Bronchial epithelial cell (primary cell): ENCODE data around the gene ZNF438. TPM values are rescaled to one million over a fixed set of nuclear protein-coding genes. Genes with fewer than 3 reads are reported as not detected.

Source experiments
- DNase-seq: peaks from one replicate; pipeline ENCODE4 v3.0.0-alpha.2; 2010; ENCODE audit warnings: low read depth
- FAIRE-seq: peaks from 2 replicates; lab custom pipeline; 2011; peaks lifted over from hg19 to GRCh38; lab: Jason Lieb, UNC
- H3K27me3 ChIP-seq: 2 replicates; pipeline ENCODE4 v1.5.1; 2011; ENCODE audit warnings: low read length; ENCODE audit not compliant: control insufficient read depth, insufficient read depth
- H3K36me3 ChIP-seq: 2 replicates; pipeline ENCODE4 v1.5.1; 2011; ENCODE audit warnings: low read length; ENCODE audit not compliant: control insufficient read depth, insufficient read depth
- H3K4me3 ChIP-seq: 2 replicates; pipeline ENCODE4 v1.5.1; 2011; ENCODE audit warnings: mild to moderate bottlenecking, low read depth, low read length, control low read depth
- total RNA-seq: library from RNA; depleted of rRNA; stranded (reverse); fragments of >200 nt; gene quantifications from 2 replicates; pipeline ENCODE4 v1.2.1, GENCODE V29; 2014
- TF ChIP-seq, protein P1 (sequence below): IDR thresholded peaks from 2 replicates; pipeline ENCODE4 v1.5.1; 2011; ENCODE audit warnings: mild to moderate bottlenecking, moderate library complexity, low read length, control low read depth, inconsistent platforms; ENCODE audit not compliant: insufficient read depth, severe bottlenecking

Gene ZNF438
- total RNA-seq, 1 donor from 2014 or later = 0.79 TPM

DNA sequence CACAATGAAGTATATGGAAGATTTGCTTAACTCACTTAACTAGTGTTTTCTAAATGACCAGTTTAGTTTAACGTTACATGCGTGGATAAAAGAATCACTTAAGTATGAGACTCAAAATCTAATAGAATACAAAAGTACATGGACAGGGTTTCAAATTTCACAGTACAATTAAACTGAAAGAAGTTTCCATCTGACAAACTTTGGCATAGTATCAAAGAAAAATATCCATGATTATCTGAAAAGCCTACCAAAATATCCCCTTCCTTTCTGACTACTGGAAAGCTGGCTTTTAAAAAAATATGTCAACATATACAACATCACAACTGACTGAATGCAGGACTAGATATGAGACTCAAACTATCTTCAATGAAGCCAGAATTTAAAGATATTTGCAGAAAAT is 164.8 kb downstream of the ZNF438 start:
- no peak for DNase-seq
- no peak for FAIRE-seq

DNA sequence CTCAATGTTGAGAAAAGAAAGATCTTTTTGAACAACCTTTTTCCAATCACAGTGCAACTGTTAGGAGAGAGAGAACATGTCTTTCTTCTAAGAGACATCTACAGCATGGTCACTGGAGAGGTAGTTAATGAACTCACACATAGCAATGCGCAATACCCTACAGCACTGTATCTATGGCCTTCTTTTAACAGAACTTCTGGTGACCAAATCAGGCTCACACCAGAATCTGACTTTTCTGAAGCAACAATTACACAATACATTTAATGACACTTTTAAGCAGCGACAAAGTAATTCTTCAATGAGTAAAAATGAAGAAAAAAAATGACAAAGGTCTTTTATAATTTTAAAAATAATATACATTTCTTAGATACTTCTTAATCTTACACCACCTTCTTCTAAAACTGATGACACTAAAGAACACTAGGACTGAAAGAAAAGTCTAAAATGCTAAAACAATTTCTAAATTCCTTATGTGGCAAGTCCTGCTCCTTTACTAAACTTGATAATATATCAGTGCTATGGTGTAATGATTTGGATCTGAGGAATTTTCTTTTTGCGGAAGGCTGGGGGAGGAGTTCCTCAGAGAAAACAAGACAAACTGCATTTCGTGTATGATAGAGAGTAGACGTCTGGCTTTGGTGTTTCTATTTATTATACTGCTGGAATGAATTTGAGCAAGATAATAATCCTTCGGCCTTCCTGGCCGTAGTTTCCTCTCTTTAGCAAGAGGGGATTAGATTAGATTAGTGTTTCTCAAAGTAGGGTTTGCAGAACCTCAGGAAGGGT is 166.3 kb downstream of the ZNF438 start:
- H3K36me3 ChIP-seq = no peaks in the 10 kb centered on the region
- FAIRE-seq (no peak), DNase-seq (peak; percentile 7)
- H3K27me3 ChIP-seq = no peaks in the 10 kb centered on the region
- H3K4me3 ChIP-seq = no peak overlapping the region
- TF ChIP-seq, protein P1, sequence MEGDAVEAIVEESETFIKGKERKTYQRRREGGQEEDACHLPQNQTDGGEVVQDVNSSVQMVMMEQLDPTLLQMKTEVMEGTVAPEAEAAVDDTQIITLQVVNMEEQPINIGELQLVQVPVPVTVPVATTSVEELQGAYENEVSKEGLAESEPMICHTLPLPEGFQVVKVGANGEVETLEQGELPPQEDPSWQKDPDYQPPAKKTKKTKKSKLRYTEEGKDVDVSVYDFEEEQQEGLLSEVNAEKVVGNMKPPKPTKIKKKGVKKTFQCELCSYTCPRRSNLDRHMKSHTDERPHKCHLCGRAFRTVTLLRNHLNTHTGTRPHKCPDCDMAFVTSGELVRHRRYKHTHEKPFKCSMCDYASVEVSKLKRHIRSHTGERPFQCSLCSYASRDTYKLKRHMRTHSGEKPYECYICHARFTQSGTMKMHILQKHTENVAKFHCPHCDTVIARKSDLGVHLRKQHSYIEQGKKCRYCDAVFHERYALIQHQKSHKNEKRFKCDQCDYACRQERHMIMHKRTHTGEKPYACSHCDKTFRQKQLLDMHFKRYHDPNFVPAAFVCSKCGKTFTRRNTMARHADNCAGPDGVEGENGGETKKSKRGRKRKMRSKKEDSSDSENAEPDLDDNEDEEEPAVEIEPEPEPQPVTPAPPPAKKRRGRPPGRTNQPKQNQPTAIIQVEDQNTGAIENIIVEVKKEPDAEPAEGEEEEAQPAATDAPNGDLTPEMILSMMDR = no peak

More for the DNA sequence above, 164.8 kb downstream of the ZNF438 start:
- no peak overlapping the region for H3K4me3 ChIP-seq
- H3K27me3 ChIP-seq = no peaks in the 10 kb centered on the region
- H3K36me3 ChIP-seq = no peaks in the 10 kb centered on the region
- TF ChIP-seq, protein P1 = no peak

DNA sequence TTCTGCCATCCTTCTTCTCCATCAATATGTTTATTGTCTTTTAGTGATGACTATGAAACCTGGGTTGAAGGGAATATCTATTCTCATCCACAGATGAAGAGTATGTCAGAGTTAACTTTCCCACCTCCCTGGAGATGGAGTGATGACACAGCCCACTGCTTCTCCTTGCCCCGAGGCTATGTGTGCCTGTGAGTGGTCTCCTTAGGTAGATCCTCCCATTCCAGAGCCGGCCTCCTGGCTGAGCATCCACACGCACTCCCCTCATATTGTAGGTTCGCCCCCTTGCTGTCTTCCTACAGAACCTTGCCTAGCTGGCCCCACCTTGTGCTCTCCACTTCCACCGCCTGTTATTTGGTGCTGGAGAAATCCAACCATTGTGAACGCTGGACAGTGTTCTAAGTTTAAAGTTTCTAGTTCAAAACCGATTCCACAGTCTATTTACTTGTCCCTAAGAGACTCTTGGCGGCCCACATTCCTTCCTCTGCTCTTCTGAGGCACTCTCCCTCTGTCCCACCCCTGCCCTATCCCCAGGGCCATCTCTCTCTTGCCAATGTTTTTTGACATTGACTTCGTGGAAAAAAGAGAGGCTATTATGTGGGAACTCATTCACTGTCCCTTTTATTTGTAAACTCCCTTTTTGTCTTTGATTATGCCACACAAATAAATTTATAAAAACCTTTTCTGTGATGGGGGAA is 168.0 kb downstream of the ZNF438 start:
- H3K36me3 ChIP-seq = no peaks in the 10 kb centered on the region
- TF ChIP-seq, protein P1 = no peak
- no peak overlapping the region for H3K4me3 ChIP-seq
- no peaks in the 10 kb centered on the region for H3K27me3 ChIP-seq
- no peak for FAIRE-seq
- no peak for DNase-seq

DNA sequence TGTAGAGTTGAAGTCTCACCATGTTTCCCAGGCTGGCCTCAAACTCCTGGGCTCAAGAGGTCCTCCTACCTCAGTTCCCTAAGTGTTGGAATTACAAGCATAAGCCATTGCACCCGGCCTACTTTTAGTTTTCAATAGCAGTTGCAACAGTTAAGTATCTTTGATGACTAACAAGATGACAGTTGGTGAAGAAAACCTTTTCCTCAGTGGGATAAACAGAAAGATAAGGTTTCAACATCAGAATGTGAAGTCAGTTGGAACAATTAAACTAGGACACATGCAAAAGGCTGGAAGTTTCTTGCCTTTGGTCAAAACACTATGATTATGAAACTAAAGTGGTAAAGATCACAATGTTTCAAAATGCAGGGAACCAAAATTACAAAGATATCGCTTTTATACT is 169.2 kb downstream of the ZNF438 start:
- FAIRE-seq (no peak), DNase-seq (peak; percentile 13)
- Histone ChIP-seq H3K4me3 (no peak overlapping the region), H3K27me3 (no peaks in the 10 kb centered on the region), H3K36me3 (no peaks in the 10 kb centered on the region)
- TF ChIP-seq, protein P1 = no peak

DNA sequence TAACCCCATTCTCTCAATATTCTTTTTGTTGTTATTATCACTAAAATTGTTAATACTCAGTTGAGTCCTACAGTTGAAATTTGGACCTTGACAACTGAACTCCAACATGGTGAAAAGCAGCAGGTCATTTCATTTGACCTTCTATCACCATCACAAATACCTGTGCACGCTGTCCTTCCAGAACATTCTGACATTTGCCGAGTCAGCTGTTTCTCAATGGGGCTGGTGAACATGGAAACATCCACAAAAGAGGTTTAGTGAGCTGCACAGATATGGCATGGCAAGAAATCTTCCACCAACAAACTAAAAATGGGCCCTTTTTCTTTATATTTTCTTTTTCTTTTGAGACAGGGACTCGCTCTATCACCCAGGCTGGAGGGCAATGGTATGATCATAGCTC is 169.7 kb downstream of the ZNF438 start:
- FAIRE-seq (no peak), DNase-seq (no peak)
- TF ChIP-seq, protein P1 = no peak
- Histone ChIP-seq H3K27me3 (no peaks in the 10 kb centered on the region), H3K36me3 (no peaks in the 10 kb centered on the region), H3K4me3 (no peak overlapping the region)
